HCT116 (cell line): ENCODE measurements around the gene RPRD1B.

Experiments used
- EGR1 ChIP-seq: IDR thresholded peaks from 2 replicates; pipeline ENCODE4 v1.6.1; 2012; ENCODE audit warnings: low read depth
- EZH2 ChIP-seq: fragments of 200-600 bp; sonication (generic); IDR thresholded peaks from 2 replicates; pipeline ENCODE4 v1.6.1; 2017; ENCODE audit warnings: antibody characterized with exemption, mixed run types
- POLR2A ChIP-seq: IDR thresholded peaks from 2 replicates; pipeline ENCODE4 v1.7.0; 2011; ENCODE audit warnings: borderline replicate concordance; ENCODE audit not compliant: insufficient read depth, insufficient read length; ENCODE audit errors: extremely low read depth
- SIN3A ChIP-seq: IDR thresholded peaks from 2 replicates; pipeline ENCODE4 v1.6.1; 2012; ENCODE audit warnings: low read depth
- TCF7L2 ChIP-seq: IDR thresholded peaks from 2 replicates; pipeline ENCODE4 v1.7.0; 2011; ENCODE audit warnings: borderline replicate concordance, inconsistent platforms; ENCODE audit not compliant: insufficient read depth, insufficient read length; ENCODE audit errors: extremely low read depth
- TF ChIP-seq, protein P1 (sequence below), 3 experiments: fragments of 200-600 bp in 1 of 3; sonication (generic) in 1 of 3; IDR thresholded peaks in 2 of 3; conservative IDR thresholded peaks in 1 of 3; 2 replicates each; pipeline ENCODE4 v1.5.1; 2012 to 2017; ENCODE audit warnings: low read depth in 2 of 3, low read length in 2 of 3, antibody characterized with exemption in 1 of 3, borderline replicate concordance in 1 of 3, control low read depth in 1 of 3, mild to moderate bottlenecking in 1 of 3, mixed read lengths in 1 of 3, mixed run types in 1 of 3, moderate library complexity in 1 of 3; ENCODE audit not compliant: insufficient read depth in 1 of 3
- TF ChIP-seq, protein P2 (sequence below): IDR thresholded peaks from 2 replicates; pipeline ENCODE4 v1.6.1; 2012; ENCODE audit warnings: low read depth

DNA sequence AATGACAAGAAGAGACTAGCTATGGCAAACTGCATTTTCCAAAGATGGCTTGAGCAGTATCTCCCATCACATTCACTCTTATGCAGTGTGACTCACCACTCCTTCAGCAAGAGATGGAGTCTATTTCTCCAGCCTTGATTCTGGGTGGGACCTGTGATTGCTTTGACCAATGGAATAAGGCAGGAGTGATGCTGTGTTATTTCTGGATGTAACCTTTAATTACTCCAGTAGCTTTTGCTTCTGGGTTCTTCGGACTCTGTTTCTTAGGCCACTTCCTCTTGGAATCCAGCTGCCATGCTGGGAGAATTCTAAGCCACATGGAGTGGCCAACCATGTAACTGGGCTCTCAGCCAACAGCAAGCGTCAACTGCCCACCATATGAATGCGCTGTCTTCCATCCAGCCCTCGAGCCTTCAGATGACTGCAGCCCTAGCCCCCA, 80.8 kb downstream of the RPRD1B start:
- no peak for TF ChIP-seq POLR2A
- TF ChIP-seq, protein P1, sequence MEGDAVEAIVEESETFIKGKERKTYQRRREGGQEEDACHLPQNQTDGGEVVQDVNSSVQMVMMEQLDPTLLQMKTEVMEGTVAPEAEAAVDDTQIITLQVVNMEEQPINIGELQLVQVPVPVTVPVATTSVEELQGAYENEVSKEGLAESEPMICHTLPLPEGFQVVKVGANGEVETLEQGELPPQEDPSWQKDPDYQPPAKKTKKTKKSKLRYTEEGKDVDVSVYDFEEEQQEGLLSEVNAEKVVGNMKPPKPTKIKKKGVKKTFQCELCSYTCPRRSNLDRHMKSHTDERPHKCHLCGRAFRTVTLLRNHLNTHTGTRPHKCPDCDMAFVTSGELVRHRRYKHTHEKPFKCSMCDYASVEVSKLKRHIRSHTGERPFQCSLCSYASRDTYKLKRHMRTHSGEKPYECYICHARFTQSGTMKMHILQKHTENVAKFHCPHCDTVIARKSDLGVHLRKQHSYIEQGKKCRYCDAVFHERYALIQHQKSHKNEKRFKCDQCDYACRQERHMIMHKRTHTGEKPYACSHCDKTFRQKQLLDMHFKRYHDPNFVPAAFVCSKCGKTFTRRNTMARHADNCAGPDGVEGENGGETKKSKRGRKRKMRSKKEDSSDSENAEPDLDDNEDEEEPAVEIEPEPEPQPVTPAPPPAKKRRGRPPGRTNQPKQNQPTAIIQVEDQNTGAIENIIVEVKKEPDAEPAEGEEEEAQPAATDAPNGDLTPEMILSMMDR (IDR thresholded peaks at IDR 0.05 in 2 of 3, conservative IDR thresholded peaks at IDR 0.05 in 1 of 3; ENCODE audit: borderline replicate concordance in 1 of 3, insufficient read depth in 1 of 3, low read depth in 2 of 3, low read length in 2 of 3): no peak
- no peak for TF ChIP-seq SIN3A
- TF ChIP-seq TCF7L2: no peak
- TF ChIP-seq EZH2: no peak
- no peak for TF ChIP-seq EGR1
- TF ChIP-seq, protein P2, sequence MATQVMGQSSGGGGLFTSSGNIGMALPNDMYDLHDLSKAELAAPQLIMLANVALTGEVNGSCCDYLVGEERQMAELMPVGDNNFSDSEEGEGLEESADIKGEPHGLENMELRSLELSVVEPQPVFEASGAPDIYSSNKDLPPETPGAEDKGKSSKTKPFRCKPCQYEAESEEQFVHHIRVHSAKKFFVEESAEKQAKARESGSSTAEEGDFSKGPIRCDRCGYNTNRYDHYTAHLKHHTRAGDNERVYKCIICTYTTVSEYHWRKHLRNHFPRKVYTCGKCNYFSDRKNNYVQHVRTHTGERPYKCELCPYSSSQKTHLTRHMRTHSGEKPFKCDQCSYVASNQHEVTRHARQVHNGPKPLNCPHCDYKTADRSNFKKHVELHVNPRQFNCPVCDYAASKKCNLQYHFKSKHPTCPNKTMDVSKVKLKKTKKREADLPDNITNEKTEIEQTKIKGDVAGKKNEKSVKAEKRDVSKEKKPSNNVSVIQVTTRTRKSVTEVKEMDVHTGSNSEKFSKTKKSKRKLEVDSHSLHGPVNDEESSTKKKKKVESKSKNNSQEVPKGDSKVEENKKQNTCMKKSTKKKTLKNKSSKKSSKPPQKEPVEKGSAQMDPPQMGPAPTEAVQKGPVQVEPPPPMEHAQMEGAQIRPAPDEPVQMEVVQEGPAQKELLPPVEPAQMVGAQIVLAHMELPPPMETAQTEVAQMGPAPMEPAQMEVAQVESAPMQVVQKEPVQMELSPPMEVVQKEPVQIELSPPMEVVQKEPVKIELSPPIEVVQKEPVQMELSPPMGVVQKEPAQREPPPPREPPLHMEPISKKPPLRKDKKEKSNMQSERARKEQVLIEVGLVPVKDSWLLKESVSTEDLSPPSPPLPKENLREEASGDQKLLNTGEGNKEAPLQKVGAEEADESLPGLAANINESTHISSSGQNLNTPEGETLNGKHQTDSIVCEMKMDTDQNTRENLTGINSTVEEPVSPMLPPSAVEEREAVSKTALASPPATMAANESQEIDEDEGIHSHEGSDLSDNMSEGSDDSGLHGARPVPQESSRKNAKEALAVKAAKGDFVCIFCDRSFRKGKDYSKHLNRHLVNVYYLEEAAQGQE: no peak
